GM21367 (cell line): Measurements from ENCODE around the gene RFX1.
"Not testable (repeated sequence)": the region's sequence is repeated elsewhere in the genome, so short reads cannot be mapped to it uniquely, and the experiment has no call there.

Experiments
- ATAC-seq: cut with Tn5 transposase; IDR thresholded peaks from one replicate; pipeline ENCODE4 v1.9.1; 2021; ENCODE audit not compliant: unreplicated experiment

The RFX1 gene

GRCh38 chr19:14006085-14006765 lies at the start of gene RFX1:
TSS of gene RFX1 (minus strand) at chr19:14006320. CDS start at chr19:13993843, 12,477 bp downstream.
- ATAC-seq, result peak; percentile 57

GRCh38 chr19:14055396-14055795 lies 49.3 kb upstream of the RFX1 start:
- no peak for ATAC-seq

- no peak for ATAC-seq
These were observed 48.6 kb upstream of the RFX1 start for GRCh38 chr19:14054721-14055120.

- ATAC-seq, result no peak
These were observed 48.0 kb upstream of the RFX1 start for GRCh38 chr19:14054099-14054498.

GRCh38 chr19:14053500-14053899 lies 47.4 kb upstream of the RFX1 start:
- ATAC-seq, result no peak

- no peak for ATAC-seq
These were observed 46.9 kb upstream of the RFX1 start for GRCh38 chr19:14053032-14053431.

- ATAC-seq, result no peak
These were observed 46.4 kb upstream of the RFX1 start for GRCh38 chr19:14052470-14052869.

GRCh38 chr19:14051980-14052379 lies 45.9 kb upstream of the RFX1 start:
- ATAC-seq, result no peak

- ATAC-seq, result not testable (repeated sequence)
These were observed 44.8 kb upstream of the RFX1 start for GRCh38 chr19:14050961-14051360.

GRCh38 chr19:14050512-14050911 lies 44.4 kb upstream of the RFX1 start:
- no peak for ATAC-seq

GRCh38 chr19:14048443-14049153 lies 42.5 kb upstream of the RFX1 start:
- ATAC-seq, result no peak

GRCh38 chr19:14047866-14048265 lies 41.7 kb upstream of the RFX1 start:
- ATAC-seq, result not testable (repeated sequence)

- not testable (repeated sequence) for ATAC-seq
These were observed 36.8 kb upstream of the RFX1 start for GRCh38 chr19:14042659-14043608.

- no peak for ATAC-seq
These were observed 33.1 kb upstream of the RFX1 start for GRCh38 chr19:14039181-14039580.

- ATAC-seq, result no peak
These were observed 29.6 kb upstream of the RFX1 start for GRCh38 chr19:14035706-14036105.

GRCh38 chr19:14035159-14035558 lies 29.0 kb upstream of the RFX1 start:
- ATAC-seq, result not testable (repeated sequence)

- ATAC-seq, result no peak
These were observed 27.8 kb upstream of the RFX1 start for GRCh38 chr19:14033946-14034345.

- ATAC-seq, result peak; percentile 47
These were observed 25.8 kb upstream of the RFX1 start, which contains the start of gene IL27RA for GRCh38 chr19:14031719-14032480. TSS of gene IL27RA (plus strand) at chr19:14031762. CDS start at chr19:14031873, 111 bp downstream.

- no peak for ATAC-seq
These were observed 25.0 kb upstream of the RFX1 start for GRCh38 chr19:14030997-14031718.

- no peak for ATAC-seq
These were observed 22.8 kb upstream of the RFX1 start for GRCh38 chr19:14028901-14029300.
